IMR-90 (cell line): ENCODE results near the gene MPRIP.

ENCODE experiments used
- CEBPB ChIP-seq: IDR thresholded peaks from 2 replicates; pipeline ENCODE4 v1.6.1; 2012; ENCODE audit warnings: low read depth, low read length, improper control_type of control experiment
- CHD1 ChIP-seq: IDR thresholded peaks from 2 replicates; pipeline ENCODE4 v1.6.1; 2012; ENCODE audit warnings: low read depth, low read length, improper control_type of control experiment
- CTCF ChIP-seq: conservative IDR thresholded peaks from 2 replicates; pipeline ENCODE4 v1.5.1; 2012; ENCODE audit warnings: mild to moderate bottlenecking, low read depth, low read length, improper control_type of control experiment
- ELK1 ChIP-seq: fragments of 150-350 bp; IDR thresholded peaks from 2 replicates; pipeline ENCODE4 v1.6.1; 2016; ENCODE audit warnings: low read depth, mild to moderate bottlenecking, low read length, moderate library complexity, borderline replicate concordance
- MAFK ChIP-seq: IDR thresholded peaks from 2 replicates; pipeline ENCODE4 v1.6.1; 2012; ENCODE audit warnings: low read depth, low read length, improper control_type of control experiment
- MAZ ChIP-seq: IDR thresholded peaks from 2 replicates; pipeline ENCODE4 v1.6.1; 2012; ENCODE audit warnings: low read depth, mild to moderate bottlenecking, low read length, improper control_type of control experiment, moderate library complexity, borderline replicate concordance
- NFE2L2 ChIP-seq: fragments of 150-350 bp; IDR thresholded peaks from 2 replicates; pipeline ENCODE4 v1.6.1; 2016; ENCODE audit warnings: low read depth, mild to moderate bottlenecking, low read length
- POLR2A ChIP-seq: IDR thresholded peaks from 2 replicates; pipeline ENCODE4 v1.6.1; 2012; ENCODE audit warnings: mild to moderate bottlenecking, low read depth, low read length
- RAD21 ChIP-seq: IDR thresholded peaks from 2 replicates; pipeline ENCODE4 v1.6.1; 2012; ENCODE audit warnings: low read length, improper control_type of control experiment
- RCOR1 ChIP-seq: IDR thresholded peaks from 2 replicates; pipeline ENCODE4 v1.6.1; 2012; ENCODE audit warnings: mild to moderate bottlenecking, low read length, improper control_type of control experiment; ENCODE audit not compliant: insufficient replicate concordance
- RFX5 ChIP-seq: IDR thresholded peaks from 2 replicates; pipeline ENCODE4 v1.8.0; 2012; ENCODE audit warnings: low read depth, mild to moderate bottlenecking, low read length, moderate library complexity
- SMC3 ChIP-seq: fragments of 150-350 bp; IDR thresholded peaks from 2 replicates; pipeline ENCODE4 v1.6.1; 2016; ENCODE audit warnings: low read depth, mild to moderate bottlenecking, antibody characterized with exemption, low read length, moderate library complexity
- USF2 ChIP-seq: fragments of 150-350 bp; IDR thresholded peaks from 2 replicates; pipeline ENCODE4 v1.6.1; 2017; ENCODE audit warnings: mild to moderate bottlenecking, antibody characterized with exemption, low read length, low read depth

- TF ChIP-seq CTCF (no peak), ELK1 (no peak), RAD21 (no peak), POLR2A (no peak), RFX5 (no peak), MAZ (no peak), NFE2L2 (no peak), USF2 (no peak), CHD1 (no peak), CEBPB (no peak), MAFK (no peak), SMC3 (no peak), RCOR1 (peak; percentile 65)
Measured at GRCh38 chr17:17075125-17075781, 33.0 kb downstream of the MPRIP start.
